Common myeloid progenitor, CD34-positive (primary cell): ENCODE measurements around the gene TBC1D4.

ENCODE experiments used
- CTCF ChIA-PET: fragments of 350-600 bp; sonication (Branson Sonifier 250); formaldehyde crosslinking; loops from one replicate; lab custom pipeline; 2021; ENCODE audit warnings: antibody characterized with exemption; lab: Charles Lee
- POLR2A ChIA-PET: fragments of 350-600 bp; sonication (Branson Sonifier 250); formaldehyde crosslinking; loops from one replicate; lab custom pipeline; 2021; ENCODE audit warnings: antibody characterized with exemption; lab: Charles Lee
- DNase-seq, 3 donors: peaks; one replicate each; pipeline versions ENCODE4 v3.0.0 to v3.0.0-alpha.2; 2013
- H3K27ac ChIP-seq, 2 experiments: 1 replicate in 1 of 2; 2 replicates in 1 of 2; pipeline ENCODE4 v1.7.0; 2013; ENCODE audit warnings: inconsistent platforms in 2 of 2, low read length in 2 of 2, mild to moderate bottlenecking in 2 of 2, low read depth in 1 of 2, moderate library complexity in 1 of 2; ENCODE audit not compliant: severe bottlenecking in 2 of 2, insufficient read depth in 1 of 2, poor library complexity in 1 of 2
- H3K27me3 ChIP-seq, 5 experiments: replicated peaks in 2 of 5; 1 replicate in 3 of 5; 2 replicates in 2 of 5; pipeline versions ENCODE4 v1.6.1 to v1.7.0; 2013; ENCODE audit warnings: low read length in 4 of 5, mild to moderate bottlenecking in 2 of 5, moderate library complexity in 2 of 5, inconsistent platforms in 1 of 5; ENCODE audit not compliant: insufficient read depth in 5 of 5, control insufficient read depth in 4 of 5
- H3K36me3 ChIP-seq, 4 experiments: 1 replicate in 2 of 4; 2 replicates in 2 of 4; pipeline versions ENCODE4 v1.6.1 to v1.7.0; 2013; ENCODE audit warnings: low read length in 3 of 4, control low read depth in 1 of 4, mild to moderate bottlenecking in 1 of 4; ENCODE audit not compliant: control insufficient read depth in 4 of 4, insufficient read depth in 4 of 4
- H3K4me1 ChIP-seq, 4 experiments: 1 replicate in 3 of 4; 2 replicates in 1 of 4; pipeline versions ENCODE4 v1.6.1 to v1.7.1; 2013; ENCODE audit warnings: low read length in 3 of 4, mild to moderate bottlenecking in 3 of 4, control low read depth in 1 of 4, inconsistent platforms in 1 of 4, moderate library complexity in 1 of 4; ENCODE audit not compliant: control insufficient read depth in 4 of 4, insufficient read depth in 4 of 4; ENCODE audit errors: control extremely low read depth in 1 of 4
- H3K4me3 ChIP-seq, 7 experiments: 1 replicate in 4 of 7; 2 replicates in 3 of 7; pipeline versions ENCODE4 v1.5.1 to v1.7.0; 2013; ENCODE audit warnings: mild to moderate bottlenecking in 7 of 7, low read length in 6 of 7, moderate library complexity in 6 of 7, inconsistent platforms in 2 of 7, low read depth in 2 of 7, control low read depth in 1 of 7; ENCODE audit not compliant: insufficient read depth in 4 of 7, control insufficient read depth in 1 of 7; ENCODE audit errors: extremely low read depth in 1 of 7
- H3K9me3 ChIP-seq, 5 experiments: 1 replicate in 4 of 5; 2 replicates in 1 of 5; pipeline versions ENCODE4 v1.6.1 to v1.7.1; 2013; ENCODE audit warnings: low read length in 4 of 5, mild to moderate bottlenecking in 2 of 5, inconsistent platforms in 1 of 5, low read depth in 1 of 5, moderate library complexity in 1 of 5; ENCODE audit not compliant: control insufficient read depth in 4 of 5, insufficient read depth in 2 of 5; ENCODE audit errors: control extremely low read depth in 1 of 5
- WGBS: methylation state at CpG from one replicate; pipeline ENCODE4 v1.1.5; 2013; ENCODE audit not compliant: insufficient coverage; 5-methylcytosine and 5-hydroxymethylcytosine counted together

Gene TBC1D4

DNA sequence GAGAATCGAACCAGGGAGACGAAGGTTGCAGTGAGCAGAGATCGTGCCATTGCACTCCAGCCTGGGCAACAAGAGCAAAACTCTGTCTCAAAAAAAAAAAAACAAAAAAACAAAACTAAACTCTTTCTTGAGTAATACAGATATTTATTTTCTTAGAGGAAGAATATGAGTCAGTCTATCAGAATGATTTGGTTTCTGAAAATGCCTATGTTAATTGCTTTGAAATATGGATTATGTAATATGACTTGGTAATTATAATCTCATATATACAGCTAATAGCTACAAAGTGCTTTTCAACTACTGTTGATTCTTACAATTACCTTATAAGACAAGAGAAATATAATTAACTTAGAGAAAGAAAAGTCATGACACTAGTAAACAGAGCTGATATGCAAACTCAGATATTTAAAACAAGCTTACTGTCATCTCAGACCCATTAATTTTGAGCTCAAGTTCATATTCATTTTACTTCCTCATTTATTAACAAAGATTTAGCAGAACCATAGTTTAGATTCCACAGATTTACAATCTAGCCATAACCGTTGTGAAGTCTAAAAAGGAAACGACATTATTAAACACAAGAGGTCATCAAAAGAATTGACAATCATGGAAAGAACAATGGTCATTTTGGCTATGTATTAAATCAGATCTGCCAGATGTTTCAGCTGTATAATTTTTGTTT is 88.0 kb downstream of the TBC1D4 start:
- Histone ChIP-seq H3K4me3 (no peak overlapping the region), H3K9me3 (peaks cover 1 to 8% (median 3%) of the 10 kb centered on the region in 5 experiments), H3K27me3 (no peaks in the 10 kb centered on the region), H3K4me1 (peaks cover 0 to 10% (median 3%) of the 10 kb centered on the region in 4 experiments), H3K36me3 (peaks cover 0 to 3% (median 0%) of the 10 kb centered on the region in 4 experiments), H3K27ac (no peak overlapping the region)
- DNase-seq: peak in 2 of 3 donors; percentile 61 to 72
- POLR2A ChIA-PET: no interaction called here
- WGBS: 100% methylated on average over 2 of the region's 5 CpGs
- CTCF ChIA-PET: interaction anchor here (0.9 kb wide), 1 partner anchor 21 kb away, joined by 3 read pairs; no protein-coding TSS in a partner anchor

DNA sequence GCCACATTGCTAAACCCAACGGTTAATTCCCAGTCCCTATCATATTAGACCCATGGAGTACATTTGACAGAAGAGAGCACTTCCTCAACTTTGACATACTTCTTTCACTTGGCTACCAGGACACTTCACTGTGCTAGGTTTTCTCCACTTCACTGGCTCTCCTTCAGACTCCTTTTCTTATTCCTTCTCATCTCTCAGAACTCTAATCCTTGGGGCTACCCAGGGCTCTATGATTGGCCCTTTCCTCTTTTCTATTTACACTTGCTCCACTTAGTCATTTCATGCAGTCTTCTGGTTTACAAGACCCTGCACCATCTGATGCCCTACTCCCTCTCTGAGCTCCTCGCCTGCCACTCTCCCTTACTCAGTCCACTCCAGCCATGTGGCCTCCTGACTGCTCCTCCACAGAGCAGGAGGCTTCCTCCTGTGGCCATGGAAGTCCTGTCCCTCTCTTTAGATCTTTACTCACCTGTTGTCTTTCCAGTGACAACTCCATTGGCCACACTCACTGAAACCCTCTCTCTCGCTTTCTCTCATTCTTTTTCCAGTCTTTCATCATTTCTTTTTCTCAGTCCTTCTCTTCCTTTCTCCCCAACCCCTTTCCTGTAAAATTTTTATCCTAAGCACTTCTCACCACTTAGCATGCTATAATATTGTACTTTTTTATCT is 90.4 kb downstream of the TBC1D4 start:
- Histone ChIP-seq H3K27ac (no peak overlapping the region), H3K9me3 (no peaks in the 10 kb centered on the region), H3K4me3 (no peak overlapping the region), H3K4me1 (peaks cover 0 to 10% (median 3%) of the 10 kb centered on the region in 4 experiments), H3K36me3 (no peaks in the 10 kb centered on the region), H3K27me3 (no peaks in the 10 kb centered on the region)
- ChIA-PET CTCF (no interaction called here), POLR2A (no interaction called here)
- no peak for DNase-seq
- WGBS: 93% methylated on average over 3 of the region's 3 CpGs

DNA sequence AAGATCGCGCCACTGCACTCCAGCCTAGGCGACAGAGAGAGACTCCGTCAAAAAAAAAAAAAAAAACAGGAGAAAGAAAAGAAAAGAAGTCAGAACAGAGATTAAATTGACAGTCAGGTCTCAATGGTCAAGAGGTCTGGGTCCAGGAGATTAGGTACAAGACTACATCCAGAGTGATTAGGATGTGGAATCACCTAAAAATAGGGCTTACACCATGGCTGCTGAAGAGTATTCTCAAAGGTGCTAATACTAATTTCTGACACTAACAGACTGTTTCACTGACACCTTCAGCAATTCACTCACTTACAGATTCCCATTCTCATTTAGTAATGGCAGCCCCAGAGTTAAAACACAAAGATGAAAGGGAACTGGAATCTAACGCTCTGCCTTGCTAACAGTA is 91.7 kb downstream of the TBC1D4 start:
- POLR2A ChIA-PET: no interaction called here

DNA sequence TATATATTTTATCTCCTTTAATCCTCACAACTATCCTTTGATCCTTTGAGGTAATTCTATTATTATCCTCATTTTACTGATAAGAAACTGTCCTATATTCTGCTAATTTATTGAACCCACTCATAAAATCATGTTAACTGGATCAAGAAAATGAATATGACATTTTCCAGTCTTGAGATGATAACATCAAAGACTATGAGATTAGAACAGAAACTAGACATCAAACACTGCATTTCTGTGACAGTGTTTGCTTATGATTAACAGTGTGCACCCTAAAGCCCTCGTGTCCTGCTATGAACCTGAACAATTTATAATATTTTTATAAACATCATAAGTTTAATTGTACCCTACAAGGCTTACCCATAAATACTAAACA is 96.3 kb downstream of the TBC1D4 start:
- Histone ChIP-seq H3K36me3 (no peaks in the 10 kb centered on the region), H3K4me3 (no peak overlapping the region), H3K27me3 (no peaks in the 10 kb centered on the region), H3K4me1 (peaks cover 0 to 3% (median 0%) of the 10 kb centered on the region in 4 experiments), H3K27ac (no peak overlapping the region), H3K9me3 (no peaks in the 10 kb centered on the region)
- POLR2A ChIA-PET: no interaction called here
- CTCF ChIA-PET: interaction anchor here (2.7 kb wide), 1 partner anchor 12 kb away, joined by 9 read pairs; no protein-coding TSS in a partner anchor
- no peak for DNase-seq
- WGBS: no CpG with 5 or more reads among the region's 1 CpG

More for the DNA sequence above, 91.7 kb downstream of the TBC1D4 start:
- no CpG with 5 or more reads among the region's 5 CpGs for WGBS
- H3K27me3 ChIP-seq: no peaks in the 10 kb centered on the region
- no peak overlapping the region for H3K4me3 ChIP-seq
- no peak overlapping the region for H3K27ac ChIP-seq
- no peak for DNase-seq
- no peaks in the 10 kb centered on the region for H3K9me3 ChIP-seq
- H3K4me1 ChIP-seq: peaks cover 0 to 10% (median 3%) of the 10 kb centered on the region in 4 experiments
- CTCF ChIA-PET: no interaction called here
- no peaks in the 10 kb centered on the region for H3K36me3 ChIP-seq

DNA sequence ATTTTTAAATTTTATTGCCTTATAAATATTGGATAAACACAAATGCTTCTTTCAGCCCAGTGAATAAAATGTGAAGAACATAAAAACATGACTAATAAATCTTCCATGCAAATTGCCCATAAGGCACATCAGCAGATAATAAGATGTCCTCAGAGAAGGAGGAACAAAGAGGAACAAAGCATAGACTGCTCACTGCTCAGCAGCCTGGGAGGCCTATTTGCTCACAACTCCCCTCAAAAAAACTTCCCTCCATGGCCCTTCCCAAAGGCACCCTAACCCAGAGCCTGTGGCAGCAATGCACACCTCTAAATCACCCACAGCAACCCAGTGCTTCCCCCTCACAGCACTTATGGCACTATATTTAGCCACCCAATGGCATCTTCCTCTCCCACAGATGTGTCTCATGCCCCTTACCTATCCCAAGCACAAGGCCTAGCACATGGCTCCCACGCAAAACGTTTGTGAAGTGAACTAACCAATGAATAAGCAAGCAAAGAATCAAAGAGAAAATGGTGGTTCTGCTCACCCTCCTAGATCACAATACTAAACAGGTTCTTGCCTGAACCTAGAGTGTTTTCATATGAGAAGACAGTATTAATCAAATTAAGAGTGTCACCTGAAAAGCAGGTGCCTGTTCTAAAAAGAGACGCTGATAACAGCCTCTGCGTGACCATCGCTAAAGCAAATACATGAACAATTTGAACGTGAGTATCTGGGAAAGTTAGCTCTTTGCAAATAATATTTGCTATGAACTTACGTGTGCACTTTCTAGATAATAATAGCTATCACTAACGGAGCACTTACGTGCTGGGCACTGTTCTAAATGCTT is 96.9 kb downstream of the TBC1D4 start:
- DNase-seq: peak in 1 of 3 donors; percentile 16

DNA sequence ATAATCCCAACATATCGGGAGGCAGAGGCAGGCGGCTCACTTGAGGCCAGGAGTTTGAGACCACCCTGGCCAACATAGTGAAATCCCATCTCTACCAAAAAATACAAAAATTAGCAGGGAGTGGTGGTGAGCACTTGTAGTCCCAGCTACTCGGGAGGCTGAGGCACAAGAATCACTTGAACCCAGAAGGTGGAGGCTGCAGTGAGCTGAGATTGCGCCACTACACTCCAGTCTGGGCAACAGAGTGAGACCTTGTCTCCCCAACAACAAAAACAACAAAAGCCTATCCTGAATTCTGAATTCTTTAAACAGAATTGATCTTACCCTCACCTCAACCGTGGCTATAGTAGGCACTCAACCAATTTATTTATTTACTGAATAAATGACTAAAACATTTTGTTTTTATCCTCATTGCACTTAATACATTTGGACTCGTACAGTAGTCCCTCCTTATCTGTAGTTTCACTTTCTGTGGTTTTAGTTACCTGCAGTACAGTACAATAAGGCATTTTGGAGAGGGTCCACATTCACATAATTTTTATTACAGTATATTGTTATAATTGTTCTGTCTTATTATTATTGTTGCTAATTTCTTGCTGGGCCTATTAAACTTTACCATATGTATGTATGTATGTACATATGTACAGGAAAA is 98.8 kb downstream of the TBC1D4 start:
- peaks cover 0 to 3% (median 0%) of the 10 kb centered on the region in 4 experiments for H3K4me1 ChIP-seq
- ChIA-PET CTCF (no interaction called here), POLR2A (no interaction called here)
- no peaks in the 10 kb centered on the region for H3K36me3 ChIP-seq
- H3K27me3 ChIP-seq: no peaks in the 10 kb centered on the region
- WGBS: 100% methylated on average over 1 of the region's 6 CpGs
- H3K9me3 ChIP-seq: no peaks in the 10 kb centered on the region
- no peak for DNase-seq
- no peak overlapping the region for H3K4me3 ChIP-seq
- H3K27ac ChIP-seq: no peak overlapping the region

More for the DNA sequence above, 96.9 kb downstream of the TBC1D4 start:
- ChIA-PET CTCF (interaction anchor here (2.7 kb wide), 1 partner anchor 12 kb away, joined by 9 read pairs; no protein-coding TSS in a partner anchor), POLR2A (no interaction called here)
- H3K27ac ChIP-seq: no peak overlapping the region
- WGBS: 100% methylated on average over 4 of the region's 9 CpGs
- no peaks in the 10 kb centered on the region for H3K9me3 ChIP-seq
- no peaks in the 10 kb centered on the region for H3K36me3 ChIP-seq
- no peak overlapping the region for H3K4me3 ChIP-seq
- H3K27me3 ChIP-seq: no peaks in the 10 kb centered on the region
- peaks cover 0 to 3% (median 0%) of the 10 kb centered on the region in 4 experiments for H3K4me1 ChIP-seq
